IPS-15b (cell line): ENCODE data around the gene CEP104.

Experiments
- H3K27me3 ChIP-seq: one replicate; pipeline ENCODE4 v1.6.1; 2013; ENCODE audit warnings: low read length; ENCODE audit not compliant: control insufficient read depth, insufficient read depth
- H3K36me3 ChIP-seq: one replicate; pipeline ENCODE4 v1.6.1; 2013; ENCODE audit warnings: low read length; ENCODE audit not compliant: control insufficient read depth, insufficient read depth
- H3K4me1 ChIP-seq: one replicate; pipeline ENCODE4 v1.6.1; 2013; ENCODE audit warnings: mild to moderate bottlenecking, low read length; ENCODE audit not compliant: control insufficient read depth, insufficient read depth
- H3K4me3 ChIP-seq: one replicate; pipeline ENCODE4 v1.5.1; 2013; ENCODE audit warnings: low read depth, low read length
- H3K9ac ChIP-seq: one replicate; pipeline ENCODE4 v1.6.1; 2013; ENCODE audit warnings: low read depth, mild to moderate bottlenecking, low read length
- H3K9me3 ChIP-seq: one replicate; pipeline ENCODE4 v1.6.1; 2013; ENCODE audit warnings: mild to moderate bottlenecking, low read length; ENCODE audit not compliant: control insufficient read depth, insufficient read depth

Gene CEP104

DNA sequence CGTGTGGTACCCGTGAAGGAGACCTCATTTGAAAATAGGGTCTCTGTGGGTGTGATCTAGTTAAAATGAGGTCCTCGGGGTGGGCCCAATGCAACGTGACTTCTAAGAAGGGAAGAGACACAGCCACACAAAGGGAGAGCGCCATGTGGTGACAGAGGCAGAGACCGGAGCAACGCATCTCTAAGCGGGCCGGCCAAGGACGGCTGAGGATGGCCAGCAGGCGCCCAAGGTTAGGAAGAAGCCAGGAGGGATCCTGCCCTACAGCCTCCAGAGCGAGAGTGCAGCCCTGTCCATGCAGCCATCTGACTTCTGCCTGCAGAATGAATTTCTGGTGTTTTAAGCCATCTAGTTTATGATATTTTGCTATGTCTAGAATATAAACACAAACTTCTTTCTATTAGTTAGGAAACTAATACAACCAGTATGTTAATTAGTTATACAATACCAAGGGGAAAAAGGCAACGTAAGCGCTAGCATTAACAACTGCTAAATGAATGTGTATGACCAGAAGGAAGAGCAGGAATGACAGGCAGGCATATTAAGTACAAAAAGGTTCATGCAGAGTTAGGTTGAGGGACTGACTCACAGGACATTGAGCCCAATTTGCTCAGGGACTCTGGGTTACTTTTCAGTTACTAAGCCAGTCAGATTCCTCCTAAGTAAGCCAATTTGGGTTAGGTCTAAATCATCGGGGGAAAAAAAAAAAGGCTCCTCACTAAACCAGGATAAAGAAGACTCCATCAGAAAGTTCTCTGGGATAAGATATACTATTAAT is 4.1 kb downstream of the CEP104 start:
- Histone ChIP-seq H3K9me3 (no peaks in the 10 kb centered on the region), H3K9ac (no peak overlapping the region), H3K4me3 (no peak overlapping the region), H3K27me3 (peaks cover under 1% of the 10 kb centered on the region), H3K36me3 (peaks cover 7% of the 10 kb centered on the region), H3K4me1 (peaks cover 3% of the 10 kb centered on the region)

DNA sequence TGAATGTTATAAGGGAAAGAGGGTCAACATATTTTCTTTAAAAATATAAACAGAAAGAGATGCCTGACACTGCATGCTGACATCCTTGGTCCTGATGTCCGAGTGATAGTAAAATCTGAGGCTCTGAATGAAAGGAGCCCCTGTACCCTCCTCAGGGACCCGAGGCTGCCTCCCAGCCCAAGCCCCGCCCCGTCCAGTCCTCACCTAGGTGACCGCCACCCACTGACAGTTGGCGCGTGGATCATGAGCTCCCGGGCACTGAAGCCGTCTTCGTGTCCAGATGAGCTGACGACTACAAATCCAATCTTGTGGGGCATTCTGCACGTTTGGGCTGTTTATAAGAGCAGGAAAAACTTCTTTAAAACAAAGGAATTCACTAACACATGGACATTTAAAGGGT is 4.9 kb downstream of the CEP104 start:
- H3K27me3 ChIP-seq, result no peaks in the 10 kb centered on the region
- H3K4me3 ChIP-seq, result no peak overlapping the region
- H3K36me3 ChIP-seq, result peaks cover 10% of the 10 kb centered on the region
- H3K9me3 ChIP-seq, result no peaks in the 10 kb centered on the region
- H3K4me1 ChIP-seq, result peaks cover 3% of the 10 kb centered on the region
- H3K9ac ChIP-seq, result no peak overlapping the region

GRCh38 chr1:3851292-3851691 is 5.7 kb downstream of the CEP104 start:
- Histone ChIP-seq H3K4me1 (peaks cover 3% of the 10 kb centered on the region), H3K4me3 (no peak overlapping the region), H3K9ac (no peak overlapping the region), H3K36me3 (peaks cover 10% of the 10 kb centered on the region), H3K9me3 (no peaks in the 10 kb centered on the region), H3K27me3 (no peaks in the 10 kb centered on the region)

DNA sequence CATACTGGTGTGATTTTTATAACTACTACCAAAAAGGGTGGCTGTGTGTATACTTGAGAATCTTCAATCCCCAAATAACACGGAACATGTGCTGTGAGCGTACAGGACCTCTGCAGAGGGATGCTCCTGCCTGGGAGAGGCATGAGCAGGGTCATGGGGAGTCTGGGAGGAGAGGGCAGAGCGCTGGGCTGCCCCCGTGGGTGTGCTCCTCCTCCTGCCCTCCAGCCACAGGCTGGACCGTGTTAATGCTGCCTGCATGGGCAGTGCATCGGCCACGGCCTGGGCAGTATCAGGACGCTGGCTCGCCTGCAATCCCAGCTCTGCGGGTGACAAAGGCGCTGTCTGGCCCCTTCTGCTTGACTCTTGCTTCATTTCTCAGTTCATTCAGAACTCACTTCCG is 6.2 kb downstream of the CEP104 start:
- Histone ChIP-seq H3K36me3 (peaks cover 10% of the 10 kb centered on the region), H3K4me3 (no peak overlapping the region), H3K9ac (no peak overlapping the region), H3K27me3 (no peaks in the 10 kb centered on the region), H3K4me1 (peaks cover 2% of the 10 kb centered on the region), H3K9me3 (no peaks in the 10 kb centered on the region)

- no peaks in the 10 kb centered on the region for H3K4me1 ChIP-seq
- no peak overlapping the region for H3K9ac ChIP-seq
- peaks cover 10% of the 10 kb centered on the region for H3K36me3 ChIP-seq
- H3K4me3 ChIP-seq, result no peak overlapping the region
- no peaks in the 10 kb centered on the region for H3K27me3 ChIP-seq
- H3K9me3 ChIP-seq, result no peaks in the 10 kb centered on the region
Measured at GRCh38 chr1:3847081-3847480, 9.9 kb downstream of the CEP104 start.

GRCh38 chr1:3846541-3846940 is 10.5 kb downstream of the CEP104 start:
- H3K4me1 ChIP-seq, result no peaks in the 10 kb centered on the region
- H3K36me3 ChIP-seq, result peaks cover 12% of the 10 kb centered on the region
- H3K9ac ChIP-seq, result no peak overlapping the region
- no peaks in the 10 kb centered on the region for H3K27me3 ChIP-seq
- H3K9me3 ChIP-seq, result no peaks in the 10 kb centered on the region
- H3K4me3 ChIP-seq, result no peak overlapping the region

GRCh38 chr1:3842912-3843311 is 14.1 kb downstream of the CEP104 start:
- H3K9me3 ChIP-seq, result no peaks in the 10 kb centered on the region
- H3K9ac ChIP-seq, result no peak overlapping the region
- no peaks in the 10 kb centered on the region for H3K4me1 ChIP-seq
- H3K36me3 ChIP-seq, result peaks cover 16% of the 10 kb centered on the region
- H3K27me3 ChIP-seq, result no peaks in the 10 kb centered on the region
- no peak overlapping the region for H3K4me3 ChIP-seq

DNA sequence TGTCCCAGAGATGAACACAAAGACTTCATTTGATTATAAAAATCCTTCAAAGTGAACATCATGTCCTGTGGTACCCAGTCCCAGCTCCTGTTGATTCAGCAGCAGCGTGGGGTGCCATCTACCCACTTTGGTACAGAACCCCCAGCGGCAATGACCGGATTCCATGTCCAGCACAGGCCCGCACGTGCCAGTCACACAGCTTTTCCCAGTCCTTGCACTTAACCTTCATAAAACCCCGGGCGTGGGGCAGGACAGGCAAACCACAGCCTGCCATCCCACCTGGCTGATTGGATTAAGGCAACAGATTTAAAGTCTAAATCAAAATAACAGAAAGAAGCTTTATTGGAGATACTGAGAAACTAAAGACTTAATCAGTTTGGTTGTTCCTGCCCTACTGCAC is 15.5 kb downstream of the CEP104 start:
- no peaks in the 10 kb centered on the region for H3K4me1 ChIP-seq
- H3K9me3 ChIP-seq, result no peaks in the 10 kb centered on the region
- H3K4me3 ChIP-seq, result no peak overlapping the region
- peaks cover 15% of the 10 kb centered on the region for H3K36me3 ChIP-seq
- no peaks in the 10 kb centered on the region for H3K27me3 ChIP-seq
- no peak overlapping the region for H3K9ac ChIP-seq

DNA sequence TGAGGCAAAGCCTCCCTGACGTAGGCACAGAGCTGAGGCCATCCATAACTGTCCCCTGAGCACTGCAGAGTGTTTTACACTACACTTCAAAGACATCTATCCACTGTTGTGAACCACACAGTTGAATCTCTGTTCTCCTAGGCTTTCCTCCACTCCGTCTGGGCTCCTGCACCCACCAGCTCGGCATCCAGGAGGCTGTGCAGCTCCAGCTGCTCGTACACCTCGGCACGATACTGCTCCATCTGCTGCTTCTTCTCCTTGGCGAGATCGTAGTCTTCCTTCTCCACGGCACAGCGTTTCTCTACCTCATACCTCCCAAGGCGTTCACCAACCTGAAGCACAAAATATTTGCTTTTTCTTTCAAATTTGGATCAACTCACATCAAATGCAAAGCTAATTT is 18.2 kb downstream of the CEP104 start:
- Histone ChIP-seq H3K4me3 (no peak overlapping the region), H3K4me1 (no peaks in the 10 kb centered on the region), H3K9ac (no peak overlapping the region), H3K36me3 (peaks cover 18% of the 10 kb centered on the region), H3K27me3 (no peaks in the 10 kb centered on the region), H3K9me3 (no peaks in the 10 kb centered on the region)

DNA sequence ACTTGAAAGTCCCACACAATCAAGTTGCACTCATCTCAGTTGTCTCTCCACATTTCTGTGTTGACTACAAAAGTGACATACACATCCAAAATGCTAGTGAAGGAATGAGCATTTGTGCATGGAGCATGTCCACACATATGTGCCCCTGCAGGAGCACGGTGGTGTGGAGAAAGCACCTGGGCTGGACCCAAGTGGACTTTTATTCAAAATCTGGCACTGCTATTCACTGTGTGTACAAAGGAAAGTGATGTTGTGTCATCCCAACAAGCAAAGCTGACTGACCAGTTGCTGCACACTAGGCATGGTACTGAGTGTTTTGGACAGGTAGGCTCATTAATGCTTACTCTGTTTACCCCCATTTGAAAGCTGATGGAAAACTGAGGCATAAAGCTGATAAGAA is 19.3 kb downstream of the CEP104 start:
- Histone ChIP-seq H3K36me3 (peaks cover 18% of the 10 kb centered on the region), H3K27me3 (no peaks in the 10 kb centered on the region)

GRCh38 chr1:3837200-3837599 is 19.8 kb downstream of the CEP104 start:
- H3K9me3 ChIP-seq, result no peaks in the 10 kb centered on the region
- H3K27me3 ChIP-seq, result no peaks in the 10 kb centered on the region
- H3K9ac ChIP-seq, result no peak overlapping the region
- no peak overlapping the region for H3K4me3 ChIP-seq
- H3K4me1 ChIP-seq, result no peaks in the 10 kb centered on the region
- peaks cover 22% of the 10 kb centered on the region for H3K36me3 ChIP-seq

More for the DNA sequence above, 19.3 kb downstream of the CEP104 start:
- no peaks in the 10 kb centered on the region for H3K4me1 ChIP-seq
- H3K4me3 ChIP-seq, result no peak overlapping the region
- H3K9ac ChIP-seq, result no peak overlapping the region
- no peaks in the 10 kb centered on the region for H3K9me3 ChIP-seq

GRCh38 chr1:3836421-3836820 is 20.6 kb downstream of the CEP104 start:
- no peaks in the 10 kb centered on the region for H3K27me3 ChIP-seq
- H3K9ac ChIP-seq, result no peak overlapping the region
- peaks cover 25% of the 10 kb centered on the region for H3K36me3 ChIP-seq
- H3K9me3 ChIP-seq, result no peaks in the 10 kb centered on the region
- H3K4me1 ChIP-seq, result no peaks in the 10 kb centered on the region
- no peak overlapping the region for H3K4me3 ChIP-seq
